OCI-LY1 (cell line): ENCODE measurements around the gene MTM1.

Experiments
- EZH2 ChIP-seq: fragments of 200-600 bp; sonication (generic), shearing (Covaris generic); IDR thresholded peaks from 2 replicates; pipeline ENCODE4 v1.8.0; 2017; ENCODE audit warnings: borderline replicate concordance, mixed run types, mild to moderate bottlenecking, antibody characterized with exemption, low read length, moderate library complexity, mixed read lengths
- TF ChIP-seq, protein P1 (sequence below): fragments of 200-600 bp; sonication (generic), shearing (Covaris generic); IDR thresholded peaks from 2 replicates; pipeline ENCODE4 v1.5.1; 2017; ENCODE audit warnings: mild to moderate bottlenecking, antibody characterized with exemption, low read length, moderate library complexity, mixed read lengths

GRCh38 chrX:150712619-150713018, 144.2 kb downstream of the MTM1 start:
- TF ChIP-seq, protein P1, sequence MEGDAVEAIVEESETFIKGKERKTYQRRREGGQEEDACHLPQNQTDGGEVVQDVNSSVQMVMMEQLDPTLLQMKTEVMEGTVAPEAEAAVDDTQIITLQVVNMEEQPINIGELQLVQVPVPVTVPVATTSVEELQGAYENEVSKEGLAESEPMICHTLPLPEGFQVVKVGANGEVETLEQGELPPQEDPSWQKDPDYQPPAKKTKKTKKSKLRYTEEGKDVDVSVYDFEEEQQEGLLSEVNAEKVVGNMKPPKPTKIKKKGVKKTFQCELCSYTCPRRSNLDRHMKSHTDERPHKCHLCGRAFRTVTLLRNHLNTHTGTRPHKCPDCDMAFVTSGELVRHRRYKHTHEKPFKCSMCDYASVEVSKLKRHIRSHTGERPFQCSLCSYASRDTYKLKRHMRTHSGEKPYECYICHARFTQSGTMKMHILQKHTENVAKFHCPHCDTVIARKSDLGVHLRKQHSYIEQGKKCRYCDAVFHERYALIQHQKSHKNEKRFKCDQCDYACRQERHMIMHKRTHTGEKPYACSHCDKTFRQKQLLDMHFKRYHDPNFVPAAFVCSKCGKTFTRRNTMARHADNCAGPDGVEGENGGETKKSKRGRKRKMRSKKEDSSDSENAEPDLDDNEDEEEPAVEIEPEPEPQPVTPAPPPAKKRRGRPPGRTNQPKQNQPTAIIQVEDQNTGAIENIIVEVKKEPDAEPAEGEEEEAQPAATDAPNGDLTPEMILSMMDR = no peak
- no peak for TF ChIP-seq EZH2
